Uterus (tissue), 2 donors: ENCODE results near the gene KLF5.

Experiments used
- POLR2A ChIP-seq, 2 donors: fragments of 450-650 bp; IDR thresholded peaks; one replicate each; pipeline ENCODE4 v1.6.1; 2016; ENCODE audit warnings: antibody characterized with exemption in 2 of 2, mild to moderate bottlenecking in 1 of 2, moderate library complexity in 1 of 2
- TF ChIP-seq, protein P1 (sequence below), 4 experiments: fragments of 200-600 bp in 2 of 4; fragments of 450-650 bp in 2 of 4; sonication (generic) in 2 of 4; IDR thresholded peaks; one replicate each; pipeline ENCODE4 v1.5.1; 2016 to 2019; ENCODE audit warnings: antibody characterized with exemption in 4 of 4, mild to moderate bottlenecking in 2 of 4, moderate library complexity in 1 of 4

- TF ChIP-seq, protein P1, sequence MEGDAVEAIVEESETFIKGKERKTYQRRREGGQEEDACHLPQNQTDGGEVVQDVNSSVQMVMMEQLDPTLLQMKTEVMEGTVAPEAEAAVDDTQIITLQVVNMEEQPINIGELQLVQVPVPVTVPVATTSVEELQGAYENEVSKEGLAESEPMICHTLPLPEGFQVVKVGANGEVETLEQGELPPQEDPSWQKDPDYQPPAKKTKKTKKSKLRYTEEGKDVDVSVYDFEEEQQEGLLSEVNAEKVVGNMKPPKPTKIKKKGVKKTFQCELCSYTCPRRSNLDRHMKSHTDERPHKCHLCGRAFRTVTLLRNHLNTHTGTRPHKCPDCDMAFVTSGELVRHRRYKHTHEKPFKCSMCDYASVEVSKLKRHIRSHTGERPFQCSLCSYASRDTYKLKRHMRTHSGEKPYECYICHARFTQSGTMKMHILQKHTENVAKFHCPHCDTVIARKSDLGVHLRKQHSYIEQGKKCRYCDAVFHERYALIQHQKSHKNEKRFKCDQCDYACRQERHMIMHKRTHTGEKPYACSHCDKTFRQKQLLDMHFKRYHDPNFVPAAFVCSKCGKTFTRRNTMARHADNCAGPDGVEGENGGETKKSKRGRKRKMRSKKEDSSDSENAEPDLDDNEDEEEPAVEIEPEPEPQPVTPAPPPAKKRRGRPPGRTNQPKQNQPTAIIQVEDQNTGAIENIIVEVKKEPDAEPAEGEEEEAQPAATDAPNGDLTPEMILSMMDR (IDR thresholded peaks at IDR 0.05) = no peak
- TF ChIP-seq POLR2A (IDR thresholded peaks at IDR 0.05) = no peak
Measured at GRCh38 chr13:73106513-73107178, 47.8 kb downstream of the KLF5 start.
